Measurements from ENCODE around the gene CNTFR. TPM values are rescaled to one million over a fixed set of nuclear protein-coding genes. Genes with fewer than 3 reads are reported as not detected.

CNTFR gene
- total RNA-seq, 4 donors from 2014 or later: 41.9 to 81.5 (median 60.4) TPM

GRCh38 chr9:34634551-34635248 lies 45.2 kb upstream of the CNTFR start:
- ATAC-seq (ENCODE audit: low FRiP score) (no peak), DNase-seq (ENCODE audit: low spot score) (no peak)

GRCh38 chr9:34633851-34634550 lies 44.5 kb upstream of the CNTFR start:
- peak in 2 of 3 donors; percentile 22 to 42 for TF ChIP-seq CTCF (IDR thresholded peaks at IDR 0.05)
- DNase-seq (ENCODE audit: low spot score) (no peak), ATAC-seq (ENCODE audit: low FRiP score) (peak; percentile 37)

More at GRCh38 chr9:34634551-34635248, 45.2 kb upstream of the CNTFR start:
- TF ChIP-seq CTCF (IDR thresholded peaks at IDR 0.05): no peak

- DNase-seq (ENCODE audit: low spot score): no peak
- ATAC-seq (ENCODE audit: low FRiP score): no peak
- TF ChIP-seq CTCF (IDR thresholded peaks at IDR 0.05): no peak
These were observed 43.6 kb upstream of the CNTFR start for GRCh38 chr9:34633166-34633565.

GRCh38 chr9:34630402-34631154 lies 41.1 kb upstream of the CNTFR start:
- no peak for ATAC-seq (ENCODE audit: low FRiP score)
- no peak for DNase-seq (ENCODE audit: low spot score)
- no peak for TF ChIP-seq CTCF (IDR thresholded peaks at IDR 0.05)

- no peak for TF ChIP-seq CTCF (IDR thresholded peaks at IDR 0.05)
- ATAC-seq (ENCODE audit: low FRiP score): no peak
- no peak for DNase-seq (ENCODE audit: low spot score)
These were observed 39.9 kb upstream of the CNTFR start for GRCh38 chr9:34629491-34629808.

- no peak for DNase-seq (ENCODE audit: low spot score)
- ATAC-seq (ENCODE audit: low FRiP score): peak; percentile 59
- no peak for TF ChIP-seq CTCF (IDR thresholded peaks at IDR 0.05)
These were observed 39.3 kb upstream of the CNTFR start, which contains the start of gene ARID3C for GRCh38 chr9:34628656-34629490. Gene ARID3C (minus strand): TSS chr9:34629066. CDS start chr9:34628014, 1,052 bp downstream.
